ENCODE data around the gene NAPEPLD.
"Not testable (repeated sequence)": the region's sequence is repeated elsewhere in the genome, so short reads cannot be mapped to it uniquely, and the experiment has no call there.

The NAPEPLD gene

GRCh38 chr7:103056006-103056405 is 92.9 kb downstream of the NAPEPLD start:
- DNase-seq = not testable (repeated sequence)

GRCh38 chr7:103051519-103051918 is 97.4 kb downstream of the NAPEPLD start:
- no peak for DNase-seq
